AG10803 (cell line): ENCODE results near the gene ATP2B2.

Experiments used
- DNase-seq: peaks from one replicate; pipeline ENCODE4 v3.0.0; 2010; ENCODE audit warnings: low read depth
- H3K4me3 ChIP-seq: 2 replicates; pipeline ENCODE4 v1.5.1; 2011; ENCODE audit warnings: mild to moderate bottlenecking, low read length, control low read depth
- CTCF ChIP-seq: conservative IDR thresholded peaks from 2 replicates; pipeline ENCODE4 v1.5.1; 2011; ENCODE audit warnings: mild to moderate bottlenecking, low read length, control low read depth, inconsistent platforms

ATP2B2 gene

GRCh38 chr3:10511809-10512494 lies 6.6 kb upstream of the ATP2B2 start:
- TF ChIP-seq CTCF = no peak
- H3K4me3 ChIP-seq = no peak overlapping the region
- peak; percentile 52 for DNase-seq

- no peak for DNase-seq
- no peak overlapping the region for H3K4me3 ChIP-seq
- TF ChIP-seq CTCF = no peak
Observed at GRCh38 chr3:10510743-10511432, 5.5 kb upstream of the ATP2B2 start.

GRCh38 chr3:10510086-10510742 lies 4.8 kb upstream of the ATP2B2 start:
- no peak for TF ChIP-seq CTCF
- H3K4me3 ChIP-seq = no peak overlapping the region
- DNase-seq = no peak

- no peak overlapping the region for H3K4me3 ChIP-seq
- no peak for TF ChIP-seq CTCF
Observed at GRCh38 chr3:10509325-10509724, 3.9 kb upstream of the ATP2B2 start.

GRCh38 chr3:10508619-10509260 lies 3.4 kb upstream of the ATP2B2 start:
- no peak overlapping the region for H3K4me3 ChIP-seq
- no peak for DNase-seq
- no peak for TF ChIP-seq CTCF

More at GRCh38 chr3:10509325-10509724, 3.9 kb upstream of the ATP2B2 start:
- no peak for DNase-seq

GRCh38 chr3:10508235-10508618 lies 2.8 kb upstream of the ATP2B2 start:
- no peak overlapping the region for H3K4me3 ChIP-seq
- no peak for DNase-seq
- TF ChIP-seq CTCF = no peak
